Chondrocyte (in vitro differentiated cells): Measurements from ENCODE around the gene ARNT2. TPM values are rescaled to one million over a fixed set of nuclear protein-coding genes. Genes with fewer than 3 reads are reported as not detected.

Experiments used
- DNase-seq: peaks from one replicate; pipeline ENCODE4 v3.0.0; 2021; ENCODE audit warnings: mixed read lengths, low spot score
- H3K27ac Mint-ChIP-seq: one replicate; pipeline ENCODE4 v1.8.0; 2021; ENCODE audit warnings: mild to moderate bottlenecking, moderate library complexity, mixed read lengths; ENCODE audit not compliant: unreplicated experiment
- H3K27me3 Mint-ChIP-seq: 2 replicates; pipeline ENCODE4 v1.8.0; 2021; ENCODE audit warnings: low read depth, mixed read lengths
- H3K36me3 Mint-ChIP-seq: 2 replicates; pipeline ENCODE4 v1.8.0; 2021; ENCODE audit warnings: low read depth, mixed read lengths
- H3K4me1 Mint-ChIP-seq: 2 replicates; pipeline ENCODE4 v1.8.0; 2021; ENCODE audit warnings: low read depth, mild to moderate bottlenecking, mixed read lengths
- H3K4me3 Mint-ChIP-seq: one replicate; pipeline ENCODE4 v1.8.0; 2021; ENCODE audit warnings: mild to moderate bottlenecking, moderate library complexity, mixed read lengths; ENCODE audit not compliant: unreplicated experiment
- H3K9me3 Mint-ChIP-seq: 2 replicates; pipeline ENCODE4 v1.8.0; 2021; ENCODE audit warnings: low read depth, mixed read lengths
- CTCF ChIP-seq: fragments of 200-600 bp; sonication (generic); IDR thresholded peaks from 2 replicates; pipeline ENCODE4 v1.5.0; 2021; ENCODE audit warnings: antibody characterized with exemption, mild to moderate bottlenecking, moderate library complexity
- total RNA-seq: library from RNA; stranded (reverse); gene quantifications from 3 replicates; pipeline ENCODE4 v1.2.1, GENCODE V29; 2021

ARNT2 gene
- total RNA-seq, 1 donor from 2014 or later = 20.2 TPM

DNA sequence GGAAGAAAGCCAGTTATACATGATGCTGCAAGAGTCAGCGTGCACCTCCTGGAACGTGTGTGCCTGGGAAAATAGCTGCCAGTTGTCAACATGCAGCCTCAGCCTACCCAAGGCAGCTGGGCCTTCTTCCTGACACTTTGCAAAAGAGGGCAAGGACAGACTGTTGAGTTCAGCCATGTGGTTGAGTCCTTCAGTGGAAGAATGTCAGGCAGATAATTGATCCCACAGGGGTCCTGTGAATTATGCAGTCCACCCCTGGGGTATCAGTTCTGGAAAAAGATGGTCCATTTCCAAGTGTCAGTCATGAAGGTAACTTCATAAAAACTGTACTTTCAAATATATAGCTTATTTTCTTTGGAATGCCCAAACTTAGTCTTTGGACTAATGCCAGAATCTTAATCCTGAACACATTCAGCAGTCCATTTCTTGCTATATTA is 79.6 kb downstream of the ARNT2 start:
- TF ChIP-seq CTCF = no peak
- no peaks in the 10 kb centered on the region for H3K36me3 Mint-ChIP-seq
- no peak overlapping the region for H3K4me3 Mint-ChIP-seq
- peak overlapping the region; percentile 85 for H3K27ac Mint-ChIP-seq
- no peaks in the 10 kb centered on the region for H3K9me3 Mint-ChIP-seq
- DNase-seq = no peak
- no peaks in the 10 kb centered on the region for H3K27me3 Mint-ChIP-seq
- peaks cover 95% of the 10 kb centered on the region for H3K4me1 Mint-ChIP-seq

DNA sequence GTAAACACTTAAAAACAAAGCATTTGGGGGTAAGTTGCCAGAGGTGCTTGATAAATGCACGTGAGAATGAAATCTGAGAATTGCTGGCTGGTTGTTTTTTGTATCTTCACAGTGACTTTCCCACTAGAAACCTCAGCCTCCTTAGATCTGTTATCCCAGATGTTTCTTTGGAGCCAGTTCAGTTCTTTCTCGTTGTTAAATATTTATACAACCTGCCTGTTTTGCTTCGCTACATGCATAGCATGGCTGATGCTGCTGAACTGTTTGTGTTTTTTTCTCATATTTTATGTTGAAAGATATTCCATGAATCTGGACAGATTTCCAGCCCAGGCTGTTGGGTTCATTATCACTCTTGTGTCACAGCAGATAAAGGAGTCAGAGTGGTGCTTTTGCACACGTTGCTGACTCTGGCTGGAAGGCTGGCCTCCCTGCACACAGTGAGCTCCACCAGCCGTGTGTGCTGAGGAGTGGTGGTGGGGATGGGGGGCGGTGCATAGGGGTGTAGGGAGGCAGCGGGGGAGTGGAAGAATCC is 80.2 kb downstream of the ARNT2 start:
- Mint-ChIP-seq H3K36me3 (no peaks in the 10 kb centered on the region), H3K27ac (peak overlapping the region; percentile 78), H3K4me1 (peaks cover 95% of the 10 kb centered on the region), H3K9me3 (no peaks in the 10 kb centered on the region), H3K4me3 (no peak overlapping the region), H3K27me3 (no peaks in the 10 kb centered on the region)
- no peak for DNase-seq
- TF ChIP-seq CTCF = no peak

DNA sequence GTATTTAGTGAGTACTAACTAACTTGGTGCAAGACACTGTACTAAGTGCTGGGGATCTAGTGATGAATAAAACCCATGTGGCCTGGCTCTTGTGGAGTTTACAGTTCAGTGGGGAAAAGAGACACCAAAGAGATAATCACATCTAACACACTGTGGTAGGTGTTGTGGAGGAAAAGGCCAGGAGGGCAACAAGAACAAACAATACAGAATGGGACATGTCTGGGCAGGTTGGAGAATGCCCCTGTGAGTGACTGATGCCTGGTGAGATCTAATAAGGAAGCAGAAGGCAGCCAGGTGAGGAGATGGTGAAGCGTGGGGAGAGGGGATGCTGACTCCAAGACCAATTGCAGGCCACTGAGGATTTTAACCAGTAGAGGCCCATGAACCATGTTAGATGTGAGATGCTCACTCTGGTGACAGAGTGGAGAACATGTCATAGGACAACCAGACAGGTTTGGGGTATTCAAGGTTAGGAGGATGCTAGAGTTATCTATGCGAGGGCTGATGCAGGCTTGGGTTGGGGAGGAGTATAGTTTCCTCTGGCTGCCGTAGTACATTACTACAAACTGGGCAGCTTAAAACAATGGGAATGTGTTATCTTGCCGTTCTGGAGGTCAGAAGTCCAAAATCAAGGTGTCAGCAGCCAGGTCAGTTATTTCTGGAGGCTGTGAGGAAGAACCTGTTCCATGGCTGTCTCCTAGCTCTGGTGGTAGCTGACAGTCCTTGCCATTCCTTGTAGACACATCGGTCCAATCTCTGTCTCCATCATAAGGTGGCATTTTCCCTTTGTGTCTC is 81.4 kb downstream of the ARNT2 start:
- Mint-ChIP-seq H3K4me1 (peaks cover 94% of the 10 kb centered on the region), H3K27ac (peak overlapping the region; percentile 78), H3K4me3 (no peak overlapping the region), H3K27me3 (no peaks in the 10 kb centered on the region), H3K9me3 (no peaks in the 10 kb centered on the region), H3K36me3 (no peaks in the 10 kb centered on the region)
- no peak for DNase-seq
- TF ChIP-seq CTCF = no peak

GRCh38 chr15:80487839-80488390 is 83.7 kb downstream of the ARNT2 start:
- H3K9me3 Mint-ChIP-seq = no peaks in the 10 kb centered on the region
- H3K36me3 Mint-ChIP-seq = peaks cover 2% of the 10 kb centered on the region
- H3K4me3 Mint-ChIP-seq = no peak overlapping the region
- no peak for TF ChIP-seq CTCF
- peaks cover 94% of the 10 kb centered on the region for H3K4me1 Mint-ChIP-seq
- peak overlapping the region; percentile 83 for H3K27ac Mint-ChIP-seq
- H3K27me3 Mint-ChIP-seq = no peaks in the 10 kb centered on the region
- no peak for DNase-seq

GRCh38 chr15:80489030-80489594 is 84.9 kb downstream of the ARNT2 start:
- Mint-ChIP-seq H3K36me3 (peaks cover 6% of the 10 kb centered on the region), H3K27me3 (no peaks in the 10 kb centered on the region), H3K4me1 (peaks cover 93% of the 10 kb centered on the region), H3K27ac (peak overlapping the region; percentile 83), H3K9me3 (no peaks in the 10 kb centered on the region), H3K4me3 (no peak overlapping the region)
- no peak for TF ChIP-seq CTCF
- DNase-seq = no peak
